Erythroblast (primary cell): ENCODE measurements around the gene WASHC3.
"Not testable (repeated sequence)": the region's sequence is repeated elsewhere in the genome, so short reads cannot be mapped to it uniquely, and the experiment has no call there.

Experiments
- DNase-seq, 2 experiments: peaks; one replicate each; lab custom pipeline; 2025; lab: John Stamatoyannopoulos, UW
- GATA1 ChIP-seq: IDR thresholded peaks from 2 replicates; pipeline ENCODE4 v1.6.1; 2011; ENCODE audit warnings: low read depth, mild to moderate bottlenecking, control low read depth, low read length, moderate library complexity
- POLR2A ChIP-seq: IDR thresholded peaks from 2 replicates; pipeline ENCODE4 v1.6.1; 2011; ENCODE audit warnings: mild to moderate bottlenecking, low read length

Gene WASHC3

GRCh38 chr12:102061560-102062418 is at the start of gene WASHC3:
TSS of gene WASHC3 (minus strand) at chr12:102061991. CDS start at chr12:102061962, 29 bp downstream.
- TF ChIP-seq GATA1 (no peak), POLR2A (peak; percentile 80)
- peak; percentile 93 to 95 for DNase-seq

GRCh38 chr12:102110782-102111181 is 49.0 kb upstream of the WASHC3 start:
- no peak for TF ChIP-seq POLR2A
- TF ChIP-seq GATA1 = no peak
- no peak for DNase-seq

GRCh38 chr12:102107970-102108369 is 46.2 kb upstream of the WASHC3 start:
- TF ChIP-seq POLR2A = no peak
- TF ChIP-seq GATA1 = no peak
- peak; percentile 61 to 63 for DNase-seq

- TF ChIP-seq GATA1 = no peak
- no peak for TF ChIP-seq POLR2A
- peak in 1 of 2 experiments; percentile 9 for DNase-seq
Observed at GRCh38 chr12:102106905-102107304, 45.1 kb upstream of the WASHC3 start.

GRCh38 chr12:102096855-102097254 is 35.1 kb upstream of the WASHC3 start:
- TF ChIP-seq GATA1 (no peak), POLR2A (no peak)
- DNase-seq = no peak

- DNase-seq = peak; percentile 31 to 48
- TF ChIP-seq GATA1 = no peak
- no peak for TF ChIP-seq POLR2A
Observed at GRCh38 chr12:102095677-102096263, 34.0 kb upstream of the WASHC3 start.

GRCh38 chr12:102093319-102093718 is 31.5 kb upstream of the WASHC3 start:
- no peak for DNase-seq
- no peak for TF ChIP-seq POLR2A
- no peak for TF ChIP-seq GATA1

GRCh38 chr12:102089228-102089835 is 27.5 kb upstream of the WASHC3 start:
- DNase-seq = not testable (repeated sequence)

- DNase-seq = no peak
- no peak for TF ChIP-seq GATA1
- TF ChIP-seq POLR2A = no peak
Observed at GRCh38 chr12:102080842-102081241, 19.1 kb upstream of the WASHC3 start.

GRCh38 chr12:102072092-102072491 is 10.3 kb upstream of the WASHC3 start:
- not testable (repeated sequence) for DNase-seq

- TF ChIP-seq GATA1 (no peak), POLR2A (no peak)
Observed at GRCh38 chr12:102069707-102070106, 7.9 kb upstream of the WASHC3 start.

GRCh38 chr12:102067574-102068258 is 5.9 kb upstream of the WASHC3 start:
- no peak for TF ChIP-seq POLR2A
- TF ChIP-seq GATA1 = no peak
- no peak for DNase-seq

More at GRCh38 chr12:102069707-102070106, 7.9 kb upstream of the WASHC3 start:
- DNase-seq = no peak

- DNase-seq = no peak
- TF ChIP-seq GATA1 = no peak
- TF ChIP-seq POLR2A = no peak
Observed at GRCh38 chr12:102064476-102064875, 2.7 kb upstream of the WASHC3 start.

GRCh38 chr12:102063069-102063468 is 1.3 kb upstream of the WASHC3 start:
- TF ChIP-seq GATA1 = no peak
- TF ChIP-seq POLR2A = no peak
- DNase-seq = peak; percentile 6 to 13
